HG03135 (cell line): ENCODE measurements around the gene GNA15.

Experiments used
- ATAC-seq: cut with Tn5 transposase; IDR thresholded peaks from one replicate; pipeline ENCODE4 v1.9.1; 2021; ENCODE audit warnings: mild to moderate bottlenecking, moderate library complexity; ENCODE audit not compliant: unreplicated experiment

The GNA15 gene

GRCh38 chr19:3203805-3204645 is 68.2 kb downstream of the GNA15 start:
- no peak for ATAC-seq

GRCh38 chr19:3204646-3205275 is 68.9 kb downstream of the GNA15 start:
- no peak for ATAC-seq

GRCh38 chr19:3206216-3206953 is 70.6 kb downstream of the GNA15 start:
- no peak for ATAC-seq

- ATAC-seq = no peak
These were observed 71.8 kb downstream of the GNA15 start for GRCh38 chr19:3207461-3208242.

GRCh38 chr19:3208317-3209207 is 72.7 kb downstream of the GNA15 start:
- no peak for ATAC-seq

GRCh38 chr19:3210347-3211017 is 74.6 kb downstream of the GNA15 start:
- no peak for ATAC-seq

GRCh38 chr19:3211191-3211590 is 75.4 kb downstream of the GNA15 start:
- ATAC-seq = no peak

- ATAC-seq = no peak
These were observed 77.3 kb downstream of the GNA15 start for GRCh38 chr19:3213159-3213558.
